Fibroblast of pulmonary artery (primary cell): ENCODE measurements around the gene CPTP.

Source experiments
- DNase-seq: peaks from one replicate; pipeline ENCODE4 v3.0.0-alpha.2; 2010; ENCODE audit warnings: low read depth
- H3K4me3 ChIP-seq: replicated peaks from 2 replicates; pipeline ENCODE4 v1.5.1; 2011; ENCODE audit warnings: low read depth, mild to moderate bottlenecking, control low read depth, low read length, moderate library complexity
- TF ChIP-seq, protein P1 (sequence below): IDR thresholded peaks from 2 replicates; pipeline ENCODE4 v1.5.1; 2011; ENCODE audit warnings: mild to moderate bottlenecking, control low read depth, low read length, inconsistent platforms; ENCODE audit errors: missing control alignments

The CPTP gene

DNA sequence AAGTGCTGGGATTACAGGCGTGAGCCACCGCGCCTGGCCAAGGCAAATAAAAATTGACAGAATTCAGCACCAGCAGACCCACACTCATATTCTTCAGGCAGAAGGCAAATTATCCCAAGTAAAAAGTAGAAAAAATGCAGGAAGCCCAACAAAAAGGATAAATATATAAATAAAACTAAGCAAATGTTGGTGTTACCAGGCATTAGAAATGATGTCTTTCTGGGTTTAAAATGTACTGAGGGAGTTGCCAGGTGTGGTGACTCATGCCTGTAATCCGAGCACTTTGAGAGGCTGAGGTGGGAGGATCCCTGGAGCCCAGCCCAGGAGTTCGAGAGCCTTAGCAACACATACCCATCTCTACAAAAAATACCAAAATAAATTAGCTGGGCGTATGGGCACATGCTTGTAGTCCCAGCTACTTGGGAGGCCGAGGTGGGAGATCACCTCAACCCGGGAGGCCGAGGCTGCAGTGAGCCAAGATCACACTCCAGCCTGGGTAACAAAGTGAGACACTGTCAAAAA, 6.4 kb upstream of the CPTP start:
- DNase-seq = peak; percentile 96
- TF ChIP-seq, protein P1, sequence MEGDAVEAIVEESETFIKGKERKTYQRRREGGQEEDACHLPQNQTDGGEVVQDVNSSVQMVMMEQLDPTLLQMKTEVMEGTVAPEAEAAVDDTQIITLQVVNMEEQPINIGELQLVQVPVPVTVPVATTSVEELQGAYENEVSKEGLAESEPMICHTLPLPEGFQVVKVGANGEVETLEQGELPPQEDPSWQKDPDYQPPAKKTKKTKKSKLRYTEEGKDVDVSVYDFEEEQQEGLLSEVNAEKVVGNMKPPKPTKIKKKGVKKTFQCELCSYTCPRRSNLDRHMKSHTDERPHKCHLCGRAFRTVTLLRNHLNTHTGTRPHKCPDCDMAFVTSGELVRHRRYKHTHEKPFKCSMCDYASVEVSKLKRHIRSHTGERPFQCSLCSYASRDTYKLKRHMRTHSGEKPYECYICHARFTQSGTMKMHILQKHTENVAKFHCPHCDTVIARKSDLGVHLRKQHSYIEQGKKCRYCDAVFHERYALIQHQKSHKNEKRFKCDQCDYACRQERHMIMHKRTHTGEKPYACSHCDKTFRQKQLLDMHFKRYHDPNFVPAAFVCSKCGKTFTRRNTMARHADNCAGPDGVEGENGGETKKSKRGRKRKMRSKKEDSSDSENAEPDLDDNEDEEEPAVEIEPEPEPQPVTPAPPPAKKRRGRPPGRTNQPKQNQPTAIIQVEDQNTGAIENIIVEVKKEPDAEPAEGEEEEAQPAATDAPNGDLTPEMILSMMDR = no peak
- no peak overlapping the region for H3K4me3 ChIP-seq

DNA sequence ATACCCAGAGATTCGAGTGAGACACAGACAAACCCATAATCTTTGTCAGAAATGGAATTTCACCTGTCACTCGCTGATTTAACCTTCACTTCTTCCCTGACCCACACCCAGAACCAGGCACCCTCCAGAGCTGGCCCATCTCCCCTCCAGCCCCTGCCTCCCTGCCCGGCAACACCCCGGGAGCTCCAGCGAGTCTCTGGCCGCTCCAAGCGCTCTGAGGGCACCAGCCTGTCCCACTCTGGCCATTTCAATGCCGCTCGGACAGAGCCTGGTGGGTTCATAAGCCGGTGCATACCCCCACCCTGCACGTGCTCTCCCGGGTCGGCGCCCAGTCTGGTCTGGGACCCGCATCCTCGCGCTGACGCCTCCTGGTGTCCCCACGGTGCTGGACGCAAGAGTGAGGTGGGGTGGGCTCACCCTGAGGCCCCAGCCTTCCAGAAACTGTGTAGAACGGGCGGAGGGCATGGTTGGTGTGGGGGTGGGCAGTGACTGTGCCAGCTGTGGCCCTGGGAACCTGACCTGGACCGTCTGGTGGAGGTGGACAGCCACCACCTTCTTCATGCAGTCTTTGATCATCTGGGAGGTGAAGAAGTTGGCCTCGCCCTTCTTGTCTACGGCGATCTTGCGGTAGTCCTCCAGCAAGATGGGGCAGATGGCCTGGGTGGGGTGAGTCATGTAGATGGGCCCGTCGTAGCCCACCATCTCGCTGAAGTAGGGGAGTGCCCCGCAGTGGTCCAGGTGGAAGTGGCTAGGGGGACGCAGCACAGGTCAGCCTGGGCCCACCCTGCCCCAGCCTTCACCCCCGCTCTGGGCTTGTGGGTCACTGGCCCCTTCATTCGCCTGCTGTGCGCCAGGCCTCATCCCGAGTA, 5.6 kb upstream of the CPTP start:
- TF ChIP-seq, protein P1 = no peak
- DNase-seq = no peak
- no peak overlapping the region for H3K4me3 ChIP-seq

DNA sequence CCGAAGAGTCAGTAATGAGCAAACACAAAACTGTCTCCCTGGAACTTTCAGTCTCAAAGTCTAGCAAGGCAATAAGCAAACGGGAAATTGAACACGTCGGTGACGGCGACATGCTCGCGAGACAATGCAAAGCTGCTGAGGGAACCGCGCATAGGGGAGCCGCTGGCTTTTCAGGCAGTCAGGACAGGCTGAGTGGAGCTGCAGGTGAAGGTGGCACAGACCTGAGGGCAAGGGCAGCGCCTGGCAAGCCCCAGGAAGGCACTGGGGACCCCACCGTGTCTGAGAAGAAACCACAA, 5.0 kb upstream of the CPTP start:
- no peak overlapping the region for H3K4me3 ChIP-seq
- DNase-seq = no peak
- TF ChIP-seq, protein P1 = no peak

DNA sequence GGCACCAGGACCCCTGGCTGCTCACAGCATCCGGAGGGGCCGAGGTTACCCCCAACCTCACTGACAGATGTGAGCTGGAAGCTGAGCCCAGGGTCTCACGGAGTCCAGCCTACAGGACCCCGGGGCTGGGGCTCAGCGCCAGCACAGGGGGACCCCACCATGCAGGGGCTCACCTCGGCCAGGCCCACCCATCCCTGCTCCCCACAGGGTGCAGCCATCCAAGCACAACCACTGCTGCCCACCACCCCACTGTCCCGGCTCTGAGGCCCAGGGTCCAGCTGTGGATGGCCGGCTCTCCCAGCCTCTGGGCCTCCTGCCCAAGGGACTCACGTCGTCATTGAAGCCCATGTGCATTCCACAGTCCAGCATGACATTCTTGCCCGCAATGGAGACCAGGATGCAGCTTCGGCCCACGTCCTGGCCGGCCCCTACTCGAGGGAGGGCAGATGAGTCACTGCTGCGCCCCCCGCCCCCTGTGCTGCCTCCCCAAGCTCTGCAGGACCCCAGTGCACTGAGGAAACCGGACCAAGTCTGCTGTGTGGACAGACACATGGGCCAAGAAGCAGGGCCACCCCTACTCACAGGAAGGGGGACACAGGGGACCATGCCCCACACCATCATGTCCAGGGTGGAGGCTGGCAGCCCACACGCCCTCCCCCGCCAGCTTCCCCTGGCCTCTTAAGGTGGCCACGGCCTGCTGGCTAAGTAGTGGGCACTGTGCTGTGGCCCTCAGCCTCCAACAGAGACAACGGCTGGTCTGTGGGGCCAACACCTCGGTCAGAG, 3.7 kb upstream of the CPTP start:
- TF ChIP-seq, protein P1 = no peak

DNA sequence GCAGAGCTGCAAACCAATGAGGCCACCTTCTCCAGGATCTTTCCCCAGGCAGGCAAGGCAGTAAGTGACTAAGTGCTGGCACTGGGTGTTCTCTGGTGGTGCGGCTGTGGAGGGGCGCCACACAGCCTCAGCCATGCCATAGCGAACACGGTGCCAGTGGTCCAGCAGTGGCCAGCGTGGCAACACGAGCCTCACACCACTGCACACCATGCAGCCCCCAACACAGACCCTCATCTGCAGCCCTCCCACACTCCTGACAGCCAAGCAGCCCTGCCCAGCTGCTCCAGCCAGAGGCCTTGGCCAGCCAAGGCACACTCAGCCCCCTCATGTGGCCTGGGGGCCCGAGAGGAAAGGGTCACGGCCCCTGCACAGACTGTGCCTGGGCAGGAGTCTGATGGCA, 3.1 kb upstream of the CPTP start:
- no peak overlapping the region for H3K4me3 ChIP-seq
- DNase-seq = no peak
- TF ChIP-seq, protein P1 = no peak

More for the DNA sequence above, 3.7 kb upstream of the CPTP start:
- H3K4me3 ChIP-seq = no peak overlapping the region
- DNase-seq = no peak

DNA sequence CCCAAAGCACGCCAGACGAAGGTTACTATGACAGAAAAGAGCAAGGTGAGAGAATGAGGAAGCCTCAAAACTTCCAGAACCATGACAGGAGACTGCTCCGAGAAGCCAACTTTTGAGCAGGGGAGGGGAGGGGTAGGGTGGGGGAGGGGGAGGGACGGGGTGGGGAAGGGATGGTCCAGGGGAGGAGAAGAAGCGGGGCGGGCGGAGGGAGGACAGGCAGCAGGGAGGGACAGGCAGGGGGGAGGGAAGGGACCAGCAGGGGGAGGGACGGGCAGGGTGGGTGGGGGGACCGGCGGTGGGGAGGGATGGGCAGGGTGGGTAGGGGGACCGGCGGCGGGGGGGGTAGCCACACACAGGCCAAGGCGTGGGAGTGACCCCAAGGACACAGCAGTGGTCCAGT, 2.2 kb upstream of the CPTP start:
- no peak overlapping the region for H3K4me3 ChIP-seq
- DNase-seq = no peak
- TF ChIP-seq, protein P1 = no peak
